Thyroid gland (tissue), 4 donors: ENCODE data around the gene PDLIM1. TPM values are rescaled to one million over a fixed set of nuclear protein-coding genes. Genes with fewer than 3 reads are reported as not detected.

Experiments
- DNase-seq, 2 donors: peaks; one replicate each; pipeline ENCODE4 v3.0.0-alpha.2; 2019
- H3K27ac ChIP-seq, 3 donors: fragments of 200-600 bp; sonication (generic); 1 replicate in 2 of 3; 2 replicates in 1 of 3; pipeline ENCODE4 v1.5.1; 2016 to 2019; ENCODE audit warnings: mild to moderate bottlenecking in 1 of 3, moderate library complexity in 1 of 3
- H3K27me3 ChIP-seq: fragments of 200-600 bp; sonication (generic); one replicate; pipeline ENCODE4 v1.5.1; 2019
- H3K36me3 ChIP-seq, 2 donors: fragments of 200-600 bp; sonication (generic); one replicate each; pipeline ENCODE4 v1.5.1; 2016 to 2019
- H3K4me1 ChIP-seq, 2 donors: fragments of 200-600 bp; sonication (generic); one replicate each; pipeline ENCODE4 v1.5.1; 2017 to 2019
- H3K4me3 ChIP-seq, 3 donors: fragments of 200-600 bp; sonication (generic); replicated peaks in 1 of 3; 1 replicate in 2 of 3; 2 replicates in 1 of 3; pipeline ENCODE4 v1.5.1; 2016; ENCODE audit warnings: mild to moderate bottlenecking in 1 of 3
- H3K9me3 ChIP-seq: fragments of 200-600 bp; sonication (generic); one replicate; pipeline ENCODE4 v1.5.1; 2017
- CTCF ChIP-seq, 6 experiments: fragments of 200-600 bp in 3 of 6; fragments of 450-650 bp in 3 of 6; sonication (generic) in 3 of 6; IDR thresholded peaks; one replicate each; pipeline ENCODE4 v1.5.1; 2016 to 2019; ENCODE audit warnings: antibody characterized with exemption in 6 of 6, mild to moderate bottlenecking in 2 of 6, inconsistent platforms in 1 of 6, moderate library complexity in 1 of 6
- POLR2A ChIP-seq, 2 donors: fragments of 450-650 bp; IDR thresholded peaks; one replicate each; pipeline ENCODE4 v1.6.1; 2017; ENCODE audit warnings: antibody characterized with exemption in 2 of 2, mild to moderate bottlenecking in 2 of 2, moderate library complexity in 1 of 2
- WGBS, 2 donors: methylation state at CpG; one replicate each; pipeline ENCODE4 v1.1.5; 2017; 5-methylcytosine and 5-hydroxymethylcytosine counted together
- intact Hi-C: fragments of 100-400 bp; cut with DNase I; formaldehyde crosslinking; loops from one replicate; pipeline ENCODE4 v1.15.1; 2023
- total RNA-seq, 4 donors: library from RNA; depleted of rRNA; stranded (reverse); fragments of >200 nt; gene quantifications; one replicate each; pipeline ENCODE4 v1.2.3, GENCODE V29; 2016

The PDLIM1 gene
- total RNA-seq, 4 donors from 2014 or later: 67.8 to 158 (median 90.7) TPM

GRCh38 chr10:95305606-95306317, 15.0 kb upstream of the PDLIM1 start:
- intact Hi-C loops: no loop called here
- TF ChIP-seq POLR2A (IDR thresholded peaks at IDR 0.05): no peak
- TF ChIP-seq CTCF (IDR thresholded peaks at IDR 0.05): no peak
- H3K27ac ChIP-seq: peak overlapping the region; percentile 75 to 82 (median 79)
- H3K36me3 ChIP-seq: no peaks in the 10 kb centered on the region
- H3K4me1 ChIP-seq: peaks cover 38 to 39% of the 10 kb centered on the region in 2 donors
- no peak overlapping the region for H3K4me3 ChIP-seq
- no peaks in the 10 kb centered on the region for H3K9me3 ChIP-seq
- peak; percentile 85 to 88 for DNase-seq
- 24 to 35% methylated on average over 10 of the region's 10 CpGs for WGBS, 2 donors
- no peaks in the 10 kb centered on the region for H3K27me3 ChIP-seq

GRCh38 chr10:95304976-95305375, 14.2 kb upstream of the PDLIM1 start:
- intact Hi-C loops: no loop called here
- DNase-seq: no peak
- 87 to 94% methylated on average over 2 of the region's 2 CpGs for WGBS, 2 donors

DNA sequence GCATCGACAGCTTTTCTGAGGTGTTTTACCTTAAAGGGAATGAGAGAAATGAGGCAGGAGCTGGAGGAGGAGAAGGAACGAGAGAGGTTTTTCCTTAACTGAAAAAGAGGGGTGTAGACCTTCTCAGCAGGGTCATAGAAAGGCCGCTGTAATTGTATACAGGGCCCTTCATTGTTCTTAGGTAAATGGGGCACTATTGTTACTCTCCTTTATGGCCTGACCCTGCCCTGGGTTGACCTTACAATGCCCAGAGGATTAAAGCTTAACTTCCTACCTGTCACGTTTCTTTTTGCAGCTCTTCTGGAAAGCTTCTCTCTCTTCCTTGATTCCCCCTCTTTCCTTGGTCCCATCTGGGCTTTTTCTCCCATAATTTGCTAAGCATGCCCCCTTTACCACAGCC, 13.7 kb upstream of the PDLIM1 start:
- peak overlapping the region in 1 of 3 donors; percentile 24 for H3K27ac ChIP-seq
- DNase-seq: no peak
- WGBS, 2 donors: 89 to 92% methylated on average over 4 of the region's 4 CpGs
- intact Hi-C loops: no loop called here
- peaks cover 38 to 39% of the 10 kb centered on the region in 2 donors for H3K4me1 ChIP-seq
- no peaks in the 10 kb centered on the region for H3K36me3 ChIP-seq
- H3K27me3 ChIP-seq: no peaks in the 10 kb centered on the region
- TF ChIP-seq POLR2A (IDR thresholded peaks at IDR 0.05): no peak
- no peak for TF ChIP-seq CTCF (IDR thresholded peaks at IDR 0.05)
- H3K9me3 ChIP-seq: no peaks in the 10 kb centered on the region
- H3K4me3 ChIP-seq: no peak overlapping the region

More at GRCh38 chr10:95304976-95305375, 14.2 kb upstream of the PDLIM1 start:
- H3K27me3 ChIP-seq: no peaks in the 10 kb centered on the region
- peaks cover 38 to 39% of the 10 kb centered on the region in 2 donors for H3K4me1 ChIP-seq
- no peak overlapping the region for H3K4me3 ChIP-seq
- no peaks in the 10 kb centered on the region for H3K36me3 ChIP-seq
- no peak for TF ChIP-seq CTCF (IDR thresholded peaks at IDR 0.05)
- TF ChIP-seq POLR2A (IDR thresholded peaks at IDR 0.05): no peak
- H3K27ac ChIP-seq: peak overlapping the region; percentile 75 to 82 (median 79)
- H3K9me3 ChIP-seq: no peaks in the 10 kb centered on the region

DNA sequence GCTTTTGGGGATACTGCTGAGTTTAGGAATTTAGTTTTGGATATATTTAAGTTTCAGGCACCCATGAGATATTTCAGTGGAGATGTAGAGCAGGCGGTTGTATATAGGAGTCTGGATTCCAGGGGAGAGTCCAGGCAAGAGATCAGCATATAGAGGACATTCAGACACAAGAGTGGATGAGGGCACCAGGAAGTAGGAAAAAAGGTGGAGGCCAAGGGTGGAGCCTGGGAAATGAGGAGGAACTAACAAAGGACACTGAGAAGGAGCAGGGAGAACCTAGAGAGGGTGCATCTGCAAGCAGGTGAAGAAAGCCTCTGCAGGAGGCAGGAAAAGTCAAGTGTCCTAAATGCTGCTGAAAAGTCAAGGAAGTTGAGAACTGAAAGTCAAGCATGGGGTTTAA, 13.1 kb upstream of the PDLIM1 start:
- Histone ChIP-seq H3K27me3 (no peaks in the 10 kb centered on the region), H3K36me3 (no peaks in the 10 kb centered on the region), H3K4me1 (peaks cover 34% of the 10 kb centered on the region in 2 donors), H3K27ac (no peak overlapping the region), H3K9me3 (no peaks in the 10 kb centered on the region), H3K4me3 (no peak overlapping the region)
- DNase-seq: no peak
- TF ChIP-seq POLR2A (IDR thresholded peaks at IDR 0.05): no peak
- TF ChIP-seq CTCF (IDR thresholded peaks at IDR 0.05): no peak
- WGBS, 2 donors: 94 to 97% methylated on average over 1 of the region's 1 CpG
- intact Hi-C loops: no loop called here

DNA sequence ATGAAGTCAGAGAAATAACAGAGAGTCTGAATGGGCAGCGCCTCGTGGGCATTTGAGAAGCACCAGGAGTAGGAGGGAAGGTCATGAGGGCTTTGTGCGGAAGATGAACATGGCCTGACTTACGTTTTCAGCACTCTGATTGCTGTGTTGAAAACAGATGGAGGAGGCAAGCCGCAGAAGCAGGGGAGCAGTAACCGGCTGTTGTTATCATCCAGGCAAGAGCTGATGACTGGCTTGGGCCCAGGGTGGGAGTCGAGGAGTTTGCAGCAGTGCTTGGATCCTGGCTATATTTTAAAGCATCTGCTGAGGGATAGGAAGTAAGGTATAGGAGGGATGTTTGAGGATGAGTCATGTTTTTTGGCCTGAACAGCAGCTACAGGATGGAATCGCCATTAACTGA, 12.7 kb upstream of the PDLIM1 start:
- TF ChIP-seq POLR2A (IDR thresholded peaks at IDR 0.05) (no peak), CTCF (IDR thresholded peaks at IDR 0.05) (no peak)
- WGBS, 2 donors: 89% methylated on average over 8 of the region's 8 CpGs
- H3K36me3 ChIP-seq: no peaks in the 10 kb centered on the region
- no peak for DNase-seq
- H3K4me3 ChIP-seq: no peak overlapping the region
- H3K9me3 ChIP-seq: no peaks in the 10 kb centered on the region
- intact Hi-C loops: no loop called here
- H3K4me1 ChIP-seq: peaks cover 29% of the 10 kb centered on the region in 2 donors
- H3K27me3 ChIP-seq: no peaks in the 10 kb centered on the region
- H3K27ac ChIP-seq: no peak overlapping the region
